Cardiac muscle cell (in vitro differentiated cells and primary cell): Measurements from ENCODE around the gene CHCHD6. TPM values are rescaled to one million over a fixed set of nuclear protein-coding genes. Genes with fewer than 3 reads are reported as not detected.
A peak's percentile ranks its signal among the peaks of the same experiment; 100 is the strongest.

Source experiments
- DNase-seq, 2 donors: peaks; one replicate each; pipeline versions ENCODE4 v3.0.0 to v3.0.0-alpha.2; 2010 to 2017; ENCODE audit warnings: low read depth in 1 of 2, low spot score in 1 of 2
- H3K27ac ChIP-seq: fragments of 200-600 bp; sonication (generic); 2 replicates; pipeline ENCODE4 v1.5.1; 2016
- H3K27me3 ChIP-seq: fragments of 200-600 bp; sonication (generic); 2 replicates; pipeline ENCODE4 v1.6.0; 2016; ENCODE audit warnings: control low read depth
- H3K36me3 ChIP-seq: fragments of 200-600 bp; sonication (generic); 2 replicates; pipeline ENCODE4 v1.5.1; 2016; ENCODE audit warnings: control low read depth
- H3K4me1 ChIP-seq: fragments of 200-600 bp; sonication (generic); 2 replicates; pipeline ENCODE4 v1.8.1; 2017; ENCODE audit warnings: low read depth, mild to moderate bottlenecking, mixed run types
- H3K4me3 ChIP-seq: fragments of 200-600 bp; sonication (generic); 2 replicates; pipeline ENCODE4 v1.5.1; 2016; ENCODE audit warnings: mild to moderate bottlenecking
- H3K9me3 ChIP-seq: fragments of 200-600 bp; sonication (generic); 2 replicates; pipeline ENCODE4 v1.5.1; 2017; ENCODE audit warnings: low read depth, mild to moderate bottlenecking, control low read depth
- CTCF ChIP-seq: IDR thresholded peaks from 2 replicates; pipeline ENCODE4 v1.5.1; 2012; ENCODE audit warnings: low read depth, mild to moderate bottlenecking, low read length
- polyA plus RNA-seq: library from polyadenylated mRNA; unstranded; fragments of >200 nt; fragmentation: Nextera tagmentation; extraction: Ambion mirVana; gene quantifications from 2 replicates; pipeline ENCODE4 v1.2.1, GENCODE V29; 2016
- total RNA-seq: library from RNA; depleted of rRNA; stranded (reverse); fragments of >200 nt; gene quantifications from 2 replicates; pipeline ENCODE4 v1.2.3, GENCODE V29; 2016

CHCHD6 gene
- total and polyA plus RNA-seq, 2 experiments from 2014 or later, result 76.0 to 102 TPM

DNA sequence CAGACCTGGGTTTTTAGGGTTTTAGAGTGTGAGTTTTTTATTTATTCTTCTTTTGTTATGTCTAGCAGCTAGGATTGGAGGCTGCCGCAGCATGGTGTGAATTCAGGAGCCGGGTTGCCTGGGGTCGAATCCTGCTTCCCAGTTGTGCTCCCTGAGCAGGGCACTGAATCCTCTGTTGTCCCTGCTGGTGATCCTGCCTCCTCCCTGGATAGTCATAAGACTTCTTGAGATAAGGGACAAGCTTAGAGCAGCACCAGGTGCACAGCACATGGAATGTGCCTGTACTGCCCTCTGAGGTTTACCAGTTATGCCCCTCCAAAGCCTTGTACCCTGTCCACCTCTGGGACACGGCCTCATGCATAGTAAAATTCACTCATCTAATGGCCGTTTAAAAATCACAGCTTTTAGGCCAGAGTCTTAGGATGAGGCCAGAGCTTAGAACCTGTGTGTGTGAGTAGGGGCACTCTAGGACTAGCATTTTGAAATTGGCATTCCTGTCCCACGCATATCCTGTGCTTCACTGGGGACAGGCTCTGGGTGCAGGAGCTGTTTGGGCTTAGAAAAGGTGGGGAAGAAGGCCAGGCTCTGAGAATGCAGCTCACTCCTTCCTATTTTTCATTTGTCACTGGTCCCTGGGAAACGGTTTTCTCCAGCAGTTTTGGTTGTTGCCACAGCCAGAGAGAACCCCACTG, 47.7 kb downstream of the CHCHD6 start:
- Histone ChIP-seq H3K4me3 (no peak overlapping the region), H3K36me3 (no peaks in the 10 kb centered on the region), H3K9me3 (no peaks in the 10 kb centered on the region), H3K27ac (no peak overlapping the region), H3K27me3 (no peaks in the 10 kb centered on the region), H3K4me1 (peaks cover 61% of the 10 kb centered on the region)
- no peak for TF ChIP-seq CTCF
- DNase-seq, result no peak

DNA sequence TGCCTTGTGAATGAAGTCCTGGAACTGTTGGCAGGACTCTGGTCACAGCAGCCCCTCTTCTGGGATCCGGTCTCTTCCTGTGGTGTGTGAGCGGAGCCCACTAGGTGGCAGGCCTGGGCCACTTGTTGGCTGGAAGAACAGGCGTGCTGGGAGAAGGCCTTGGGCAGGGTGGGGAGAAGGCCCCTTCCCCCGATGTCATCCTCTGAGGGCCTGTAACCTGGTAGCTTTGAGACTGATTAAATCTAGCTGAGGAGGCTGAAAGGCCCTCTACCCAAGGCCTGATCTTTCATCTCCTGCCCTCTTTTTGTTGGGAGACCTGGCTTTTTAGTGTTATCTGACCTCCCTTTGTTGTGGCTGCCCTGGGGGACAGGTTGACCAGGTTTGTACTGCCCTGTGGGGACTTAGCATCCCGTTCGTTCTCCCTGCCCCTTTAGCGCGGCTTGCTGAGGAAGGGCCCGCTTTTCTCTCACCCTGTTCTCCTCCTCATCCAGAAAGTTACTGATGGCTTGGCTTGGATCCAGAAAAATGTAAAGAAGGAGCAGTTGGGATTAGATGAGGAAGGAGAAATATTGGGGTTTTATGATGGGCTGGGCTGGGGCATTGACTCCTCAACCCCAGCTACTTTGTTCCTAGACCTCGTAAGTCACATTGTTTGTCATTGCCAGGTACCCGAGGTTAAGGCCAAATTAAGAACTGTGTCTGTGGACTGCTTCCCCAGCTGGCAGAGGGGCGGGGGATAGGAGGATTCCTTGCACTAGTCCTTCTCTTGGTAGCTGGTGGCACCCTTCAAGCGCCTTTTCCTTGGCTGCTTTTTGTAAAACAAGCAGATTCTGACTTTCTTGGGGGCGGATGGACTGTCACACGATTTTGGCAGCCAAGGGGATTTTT, 48.5 kb downstream of the CHCHD6 start:
- Histone ChIP-seq H3K4me1 (peaks cover 53% of the 10 kb centered on the region), H3K4me3 (no peak overlapping the region), H3K27ac (no peak overlapping the region), H3K27me3 (no peaks in the 10 kb centered on the region), H3K36me3 (no peaks in the 10 kb centered on the region), H3K9me3 (no peaks in the 10 kb centered on the region)
- peak; percentile 95 for TF ChIP-seq CTCF
- DNase-seq, result peak; percentile 81 to 88

DNA sequence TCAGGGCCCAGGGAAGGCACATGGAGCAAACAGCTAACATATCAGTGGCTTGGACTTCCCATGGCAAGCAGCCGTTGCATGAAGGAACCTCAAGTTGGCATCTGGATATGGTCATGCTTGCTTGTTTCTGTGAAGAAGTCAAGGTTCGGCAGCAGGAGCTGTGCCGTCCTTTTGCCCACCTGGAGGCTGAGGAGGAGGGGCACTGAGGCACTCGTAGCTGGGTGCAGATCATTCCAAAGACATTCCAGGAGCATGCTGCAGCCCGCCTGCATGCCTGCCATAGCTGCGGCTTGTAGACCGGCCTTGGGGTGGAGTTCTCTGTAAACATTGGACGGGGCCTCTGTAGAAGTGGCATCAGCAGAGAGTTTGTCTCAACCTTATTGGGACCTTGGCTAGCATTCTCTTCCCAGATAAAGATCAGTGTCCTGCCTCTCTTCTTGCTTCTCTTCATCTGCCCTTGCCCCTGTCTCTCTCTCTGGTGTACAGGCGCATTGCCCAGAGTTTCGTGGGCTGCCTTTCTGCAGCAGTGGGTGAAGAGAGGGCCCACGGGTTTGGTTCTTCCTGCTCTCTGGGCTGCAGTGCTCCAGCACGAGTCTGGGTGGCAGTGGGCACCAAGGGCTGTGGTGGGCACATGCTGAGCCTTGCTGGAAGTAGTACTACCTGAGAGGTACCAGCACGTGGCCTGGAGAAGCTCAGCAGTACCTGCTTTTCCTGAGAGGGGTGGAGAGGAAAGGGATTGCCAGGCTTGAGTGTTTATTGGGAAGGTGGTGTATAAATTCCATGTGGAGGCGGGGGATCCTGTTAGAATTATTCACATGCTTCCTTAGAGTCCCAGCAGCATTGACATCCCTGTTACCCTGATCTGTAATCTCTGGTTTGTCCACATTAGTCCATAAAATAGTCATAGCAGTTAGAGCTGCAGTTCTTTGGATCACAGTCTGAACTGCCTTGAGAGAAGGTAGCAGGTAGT, 49.4 kb downstream of the CHCHD6 start:
- Histone ChIP-seq H3K4me3 (no peak overlapping the region), H3K9me3 (no peaks in the 10 kb centered on the region), H3K27ac (no peak overlapping the region), H3K36me3 (no peaks in the 10 kb centered on the region), H3K4me1 (peaks cover 44% of the 10 kb centered on the region), H3K27me3 (no peaks in the 10 kb centered on the region)
- no peak for DNase-seq
- no peak for TF ChIP-seq CTCF

DNA sequence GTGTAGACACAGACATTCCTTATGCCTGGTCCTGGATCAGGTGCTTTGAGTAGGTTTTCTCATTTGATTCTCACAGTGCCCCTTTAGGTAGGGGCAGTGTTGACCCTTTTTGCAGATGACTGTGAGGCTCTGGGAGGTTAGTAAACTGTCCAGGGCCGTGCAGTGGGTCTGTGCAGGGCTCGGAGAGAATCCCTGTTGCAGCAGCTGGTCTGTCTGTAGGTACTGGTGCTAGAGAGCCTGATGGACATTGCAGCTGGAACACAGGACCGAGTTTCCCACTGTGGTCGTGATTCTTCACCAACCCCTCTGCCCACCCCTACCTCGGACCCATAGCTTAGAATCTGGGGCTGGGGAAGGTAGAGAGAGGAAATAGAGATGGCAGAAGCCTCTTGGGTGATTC, 51.8 kb downstream of the CHCHD6 start:
- TF ChIP-seq CTCF, result no peak
- Histone ChIP-seq H3K4me3 (no peak overlapping the region), H3K4me1 (peaks cover 25% of the 10 kb centered on the region), H3K27me3 (no peaks in the 10 kb centered on the region), H3K9me3 (no peaks in the 10 kb centered on the region), H3K36me3 (no peaks in the 10 kb centered on the region), H3K27ac (no peak overlapping the region)
- DNase-seq, result no peak

DNA sequence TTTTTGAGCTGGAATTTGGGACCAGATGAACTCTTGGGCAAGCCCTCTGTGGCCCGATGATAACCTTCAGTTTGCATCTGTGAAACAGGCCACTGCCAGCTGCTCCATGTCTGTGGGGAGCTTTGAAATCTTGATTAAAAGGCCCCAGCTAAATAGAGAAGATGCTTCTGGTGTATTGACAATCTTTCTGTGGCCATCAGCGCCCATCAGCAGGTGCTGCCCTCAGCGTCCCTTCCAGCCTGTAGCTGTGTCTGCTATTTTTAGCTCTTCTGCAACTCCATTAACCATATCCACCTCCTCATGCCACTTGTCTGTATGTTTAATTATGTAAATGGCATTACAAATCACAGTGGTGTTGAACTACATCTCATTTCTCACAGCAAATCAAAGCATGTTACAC, 54.0 kb downstream of the CHCHD6 start:
- H3K27me3 ChIP-seq, result no peaks in the 10 kb centered on the region
- no peak overlapping the region for H3K4me3 ChIP-seq
- no peak for TF ChIP-seq CTCF
- no peaks in the 10 kb centered on the region for H3K36me3 ChIP-seq
- peaks cover 5% of the 10 kb centered on the region for H3K4me1 ChIP-seq
- DNase-seq, result no peak
- no peaks in the 10 kb centered on the region for H3K9me3 ChIP-seq
- no peak overlapping the region for H3K27ac ChIP-seq
